PC-9 (cell line): ENCODE measurements around the gene SUN1.
"Not testable (repeated sequence)": the region's sequence is repeated elsewhere in the genome, so short reads cannot be mapped to it uniquely, and the experiment has no call there.

Experiments
- CTCF ChIP-seq: fragments of 200-600 bp; sonication (generic); conservative IDR thresholded peaks from 2 replicates; pipeline ENCODE4 v1.6.1; 2017; ENCODE audit warnings: mixed run types, antibody characterized with exemption, mild to moderate bottlenecking, moderate library complexity
- EZH2 ChIP-seq: fragments of 200-600 bp; sonication (generic); IDR thresholded peaks from 2 replicates; pipeline ENCODE4 v1.8.0; 2017; ENCODE audit warnings: antibody characterized with exemption, low read depth

GRCh38 chr7:801351-801750 is 30.9 kb upstream of the SUN1 start:
- not testable (repeated sequence) for TF ChIP-seq CTCF, EZH2
